Activated CD8-positive, alpha-beta T cell treated with anti-CD3 and anti-CD28 coated beads, Interleukin-2, amount 10 ng/mL, durations not matched to agents 7 days and 5 days (primary cell): ENCODE results near the gene PLEKHA5. TPM values are rescaled to one million over a fixed set of nuclear protein-coding genes. Genes with fewer than 3 reads are reported as not detected.
"Not testable (repeated sequence)": the region's sequence is repeated elsewhere in the genome, so short reads cannot be mapped to it uniquely, and the experiment has no call there.

Source experiments
- ATAC-seq: fragments of 150-1000 bp; cut with Tn5 transposase; one replicate; pipeline ENCODE4 v1.10.0; 2021; ENCODE audit warnings: moderate library complexity
- CTCF ChIA-PET: fragments of 350-600 bp; sonication (Branson Sonifier 250); formaldehyde crosslinking; loops from one replicate; lab custom pipeline; 2021; ENCODE audit warnings: antibody characterized with exemption; lab: Charles Lee
- POLR2A ChIA-PET: fragments of 350-600 bp; sonication (Branson Sonifier 250); formaldehyde crosslinking; loops from one replicate; lab custom pipeline; 2021; ENCODE audit warnings: antibody characterized with exemption; lab: Charles Lee
- DNase-seq: peaks from one replicate; pipeline ENCODE4 v3.0.0-alpha.2; 2020
- H3K27ac Mint-ChIP-seq: one replicate; pipeline ENCODE4 v1.8.0; 2021; ENCODE audit warnings: mild to moderate bottlenecking, mixed read lengths
- H3K27me3 Mint-ChIP-seq: one replicate; pipeline ENCODE4 v1.8.0; 2021; ENCODE audit warnings: low read depth, mixed read lengths
- H3K36me3 Mint-ChIP-seq: one replicate; pipeline ENCODE4 v1.8.0; 2021; ENCODE audit warnings: low read depth, mixed read lengths
- H3K4me1 Mint-ChIP-seq: one replicate; pipeline ENCODE4 v1.8.0; 2021; ENCODE audit warnings: low read depth, mixed read lengths
- H3K4me3 Mint-ChIP-seq: one replicate; pipeline ENCODE4 v1.8.0; 2021; ENCODE audit warnings: mild to moderate bottlenecking, mixed read lengths
- H3K9me3 Mint-ChIP-seq: one replicate; pipeline ENCODE4 v1.8.0; 2022; ENCODE audit warnings: mixed read lengths; ENCODE audit not compliant: insufficient read depth
- total RNA-seq, 2 experiments: library from RNA; stranded (reverse); gene quantifications; one replicate each; pipeline ENCODE4 v1.2.3, GENCODE V29; 2021

Gene PLEKHA5
- total RNA-seq, 2 experiments from 2014 or later: 3.4 to 3.7 TPM

DNA sequence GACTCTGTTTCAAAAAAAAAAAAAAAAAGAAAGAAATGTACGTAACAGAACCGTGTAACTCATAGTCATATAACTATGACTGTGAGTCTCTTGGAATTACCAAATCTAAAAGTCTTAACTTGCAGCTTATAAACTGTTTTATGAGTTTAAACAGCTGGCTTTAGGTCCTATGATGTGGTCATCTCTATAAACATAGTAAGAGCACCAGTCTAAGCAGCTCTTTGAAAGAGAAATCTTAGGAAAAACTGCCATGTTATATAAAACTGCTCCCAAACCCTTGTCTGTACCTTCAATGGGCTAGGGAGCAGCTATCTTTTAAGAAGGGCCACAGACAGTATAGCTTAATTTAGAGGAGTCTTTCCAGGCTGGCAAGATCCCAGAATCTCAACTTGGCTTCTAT is 194.3 kb downstream of the PLEKHA5 start:
- H3K27ac Mint-ChIP-seq: no peak overlapping the region
- ChIA-PET CTCF (no interaction called here), POLR2A (no interaction called here)
- no peaks in the 10 kb centered on the region for H3K9me3 Mint-ChIP-seq
- no peak for ATAC-seq
- H3K36me3 Mint-ChIP-seq: peaks cover 4% of the 10 kb centered on the region
- DNase-seq: no peak
- no peaks in the 10 kb centered on the region for H3K4me1 Mint-ChIP-seq
- H3K4me3 Mint-ChIP-seq: no peak overlapping the region
- no peaks in the 10 kb centered on the region for H3K27me3 Mint-ChIP-seq

DNA sequence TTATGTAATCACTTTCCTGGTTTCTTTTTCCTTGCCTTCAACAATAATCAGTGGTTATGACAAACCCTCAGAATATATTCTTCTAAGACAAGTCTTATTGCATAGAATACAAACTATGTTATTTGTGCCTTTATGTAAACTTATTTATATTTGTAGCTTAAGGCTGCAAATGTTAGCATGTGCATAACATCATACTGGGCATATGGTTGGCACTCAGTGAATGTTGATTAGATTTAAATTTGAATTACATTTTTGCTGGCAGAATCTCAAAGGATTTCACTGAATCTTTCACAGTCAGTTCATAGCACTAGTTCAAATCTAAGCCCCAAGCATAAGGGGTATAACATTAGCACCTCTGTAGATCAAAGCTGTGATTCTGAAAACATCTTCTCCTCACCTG is 196.6 kb downstream of the PLEKHA5 start:
- H3K27me3 Mint-ChIP-seq: no peaks in the 10 kb centered on the region
- POLR2A ChIA-PET: no interaction called here
- CTCF ChIA-PET: no interaction called here

DNA sequence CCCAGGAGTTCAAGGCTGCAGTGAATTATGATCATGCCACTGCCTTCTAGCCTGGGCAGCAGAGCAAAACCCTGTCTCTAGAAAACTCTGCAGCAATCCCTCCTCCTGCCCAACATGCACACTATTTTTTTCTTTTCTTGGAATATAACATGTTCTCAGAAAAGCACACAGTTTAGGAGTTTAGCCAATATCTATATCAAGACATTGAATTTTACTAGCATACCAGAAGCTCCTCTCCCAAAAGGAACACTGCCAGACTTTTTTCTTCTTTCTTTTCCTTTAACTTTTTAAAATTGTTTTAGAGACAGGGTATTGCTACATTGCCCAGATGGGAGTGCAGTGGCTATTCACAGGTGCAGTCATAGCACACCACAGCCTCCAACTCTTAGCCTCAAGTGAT is 202.7 kb downstream of the PLEKHA5 start:
- ChIA-PET CTCF (no interaction called here), POLR2A (no interaction called here)
- Mint-ChIP-seq H3K27ac (no peak overlapping the region), H3K36me3 (no peaks in the 10 kb centered on the region), H3K27me3 (no peaks in the 10 kb centered on the region), H3K9me3 (no peaks in the 10 kb centered on the region), H3K4me1 (no peaks in the 10 kb centered on the region), H3K4me3 (no peak overlapping the region)
- ATAC-seq: no peak
- DNase-seq: no peak

More for the DNA sequence above, 196.6 kb downstream of the PLEKHA5 start:
- H3K27ac Mint-ChIP-seq: no peak overlapping the region
- no peaks in the 10 kb centered on the region for H3K4me1 Mint-ChIP-seq
- no peak for ATAC-seq
- H3K4me3 Mint-ChIP-seq: no peak overlapping the region
- peaks cover 4% of the 10 kb centered on the region for H3K36me3 Mint-ChIP-seq
- no peaks in the 10 kb centered on the region for H3K9me3 Mint-ChIP-seq
- no peak for DNase-seq

DNA sequence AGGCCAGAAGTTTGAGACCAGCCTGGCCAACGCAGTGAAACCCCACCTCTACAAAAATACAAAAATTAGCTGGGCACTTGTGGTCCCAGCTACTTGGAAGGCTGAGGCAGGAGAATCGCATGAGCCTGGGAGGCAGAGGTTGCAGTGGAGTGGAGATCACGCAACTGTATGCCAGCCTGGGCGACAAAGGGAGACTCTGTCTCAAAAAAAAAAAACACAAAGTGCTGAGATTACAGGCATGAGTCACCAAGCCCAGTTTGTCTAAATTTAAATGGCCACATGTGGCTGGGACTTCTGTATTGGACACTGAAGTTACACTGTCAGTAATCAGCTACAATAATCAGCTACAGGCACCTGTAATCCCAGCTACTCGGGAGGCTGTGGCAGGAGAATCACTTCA is 208.9 kb downstream of the PLEKHA5 start:
- POLR2A ChIA-PET: no interaction called here
- no peaks in the 10 kb centered on the region for H3K36me3 Mint-ChIP-seq
- no peaks in the 10 kb centered on the region for H3K4me1 Mint-ChIP-seq
- no peak for DNase-seq
- H3K27ac Mint-ChIP-seq: no peak overlapping the region
- ATAC-seq: no peak
- H3K9me3 Mint-ChIP-seq: peaks cover 4% of the 10 kb centered on the region
- CTCF ChIA-PET: no interaction called here
- no peak overlapping the region for H3K4me3 Mint-ChIP-seq
- H3K27me3 Mint-ChIP-seq: no peaks in the 10 kb centered on the region

DNA sequence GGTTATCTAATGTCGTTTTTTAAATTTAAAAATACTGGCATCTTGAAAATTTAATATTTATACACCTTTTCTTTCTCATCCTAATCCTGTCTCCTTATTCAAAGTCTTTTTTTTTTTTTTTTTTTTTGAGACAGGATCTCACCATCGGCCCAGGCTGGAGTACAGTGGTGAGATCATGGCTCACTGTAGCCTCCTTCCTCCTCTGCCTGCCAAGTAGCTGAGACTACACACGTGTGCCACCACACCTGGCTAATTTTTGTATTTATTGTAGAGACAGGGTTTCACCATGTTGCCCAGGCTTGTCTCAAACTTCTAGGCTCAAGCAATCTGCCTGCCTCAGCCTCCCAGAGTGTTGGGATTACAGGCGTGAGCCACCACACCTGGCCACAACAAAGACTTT is 221.3 kb downstream of the PLEKHA5 start:
- CTCF ChIA-PET, ATAC-seq, DNase-seq, H3K4me1 Mint-ChIP-seq, POLR2A ChIA-PET, H3K36me3 Mint-ChIP-seq, H3K27me3 Mint-ChIP-seq, H3K9me3 Mint-ChIP-seq, H3K27ac Mint-ChIP-seq, H3K4me3 Mint-ChIP-seq: not testable (repeated sequence)

DNA sequence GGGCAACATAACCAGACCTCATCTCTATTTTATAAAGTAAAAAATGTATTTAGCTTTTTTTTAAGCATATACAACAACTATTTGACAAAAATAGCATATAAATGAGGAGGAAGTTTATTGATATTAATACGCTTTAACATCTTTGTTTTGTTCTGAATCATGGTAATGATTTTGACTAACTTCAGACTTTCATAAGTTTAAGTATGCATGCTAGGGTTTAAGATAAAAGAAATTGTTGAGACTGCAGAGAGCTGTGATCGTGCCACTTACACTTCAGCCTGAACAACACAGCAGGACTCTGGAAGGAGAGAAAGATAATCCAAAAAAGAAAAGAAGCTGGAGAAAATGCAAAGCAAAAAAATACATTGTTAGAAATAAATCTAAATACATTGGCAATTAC is 221.8 kb downstream of the PLEKHA5 start:
- H3K4me1 Mint-ChIP-seq: no peaks in the 10 kb centered on the region
- H3K36me3 Mint-ChIP-seq: peaks cover 4% of the 10 kb centered on the region
- CTCF ChIA-PET: no interaction called here
- DNase-seq: no peak
- no peak overlapping the region for H3K4me3 Mint-ChIP-seq
- H3K27me3 Mint-ChIP-seq: no peaks in the 10 kb centered on the region
- no peak overlapping the region for H3K27ac Mint-ChIP-seq
- H3K9me3 Mint-ChIP-seq: peaks cover 6% of the 10 kb centered on the region
- POLR2A ChIA-PET: no interaction called here
- no peak for ATAC-seq

DNA sequence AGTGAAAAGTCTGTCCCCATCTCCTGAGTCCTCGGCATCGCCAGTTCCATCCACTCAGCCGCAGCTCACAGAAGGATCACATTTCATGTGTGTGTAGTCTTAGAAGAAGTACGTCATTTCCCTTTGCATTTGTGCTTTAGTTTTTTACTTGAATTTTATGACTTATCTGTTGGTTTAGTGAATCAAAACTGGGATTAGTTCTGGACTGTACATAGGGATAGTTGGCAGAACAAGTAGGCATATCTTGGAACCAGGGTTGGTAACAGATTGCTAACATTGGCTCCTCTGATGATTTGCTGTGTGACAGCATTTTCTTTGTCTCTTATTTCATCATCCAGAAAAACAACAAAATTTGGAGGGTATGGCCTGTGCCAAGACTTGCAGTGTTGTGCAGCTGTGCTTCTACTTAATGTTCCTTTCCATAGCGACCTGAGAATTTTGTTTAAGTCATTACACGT is 240.2 kb downstream of the PLEKHA5 start:
- Mint-ChIP-seq H3K4me1 (peaks cover 5% of the 10 kb centered on the region), H3K9me3 (no peaks in the 10 kb centered on the region), H3K27ac (no peak overlapping the region), H3K4me3 (no peak overlapping the region), H3K27me3 (no peaks in the 10 kb centered on the region), H3K36me3 (no peaks in the 10 kb centered on the region)
- ATAC-seq: no peak
- ChIA-PET POLR2A (no interaction called here), CTCF (no interaction called here)
- DNase-seq: no peak

DNA sequence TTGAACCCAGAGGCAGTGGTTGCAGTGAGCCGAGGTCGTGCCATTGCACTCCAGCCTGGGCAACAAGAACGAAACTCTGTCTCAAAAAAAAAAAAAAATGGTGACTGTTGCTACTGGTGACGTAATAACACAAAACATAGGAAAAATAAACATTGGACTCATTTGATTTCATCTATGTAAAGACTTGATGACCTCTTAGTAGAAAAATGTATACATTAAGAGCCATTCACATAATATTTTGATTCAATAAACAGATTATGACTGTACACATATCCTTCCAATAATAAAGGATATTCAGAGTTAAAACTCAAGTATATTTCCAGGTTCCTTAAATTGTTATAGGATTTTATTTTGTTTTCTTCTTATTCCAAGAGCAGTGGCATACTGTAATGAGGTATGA is 244.1 kb downstream of the PLEKHA5 start:
- ChIA-PET POLR2A (no interaction called here), CTCF (no interaction called here)
- Mint-ChIP-seq H3K27ac (no peak overlapping the region), H3K9me3 (no peaks in the 10 kb centered on the region), H3K4me3 (no peak overlapping the region), H3K36me3 (no peaks in the 10 kb centered on the region), H3K4me1 (no peaks in the 10 kb centered on the region), H3K27me3 (no peaks in the 10 kb centered on the region)
- ATAC-seq (no peak), DNase-seq (no peak)

DNA sequence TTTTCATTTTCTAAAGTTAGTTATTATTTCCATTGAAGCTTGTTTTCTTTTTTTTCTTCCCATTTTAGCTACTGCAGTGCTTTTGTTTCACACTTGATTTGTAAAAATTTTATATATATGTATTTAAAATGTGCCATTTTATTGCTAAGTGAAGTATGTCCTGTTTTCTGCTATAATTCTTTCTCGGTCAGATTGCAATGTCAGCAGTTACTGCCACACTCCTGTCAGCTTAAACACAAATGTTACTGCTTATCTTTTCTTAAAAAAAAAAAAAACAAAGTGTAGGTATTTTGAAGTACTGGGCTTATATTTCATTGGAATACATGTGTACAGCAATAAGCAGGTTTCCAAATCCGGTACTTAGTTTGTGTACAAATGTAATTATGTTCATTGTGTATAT is 246.4 kb downstream of the PLEKHA5 start:
- Mint-ChIP-seq H3K27ac (no peak overlapping the region), H3K27me3 (no peaks in the 10 kb centered on the region), H3K36me3 (no peaks in the 10 kb centered on the region), H3K9me3 (no peaks in the 10 kb centered on the region), H3K4me3 (no peak overlapping the region), H3K4me1 (no peaks in the 10 kb centered on the region)
- DNase-seq (no peak), ATAC-seq (no peak)
- POLR2A ChIA-PET: no interaction called here
- CTCF ChIA-PET: interaction anchor here (0.5 to 0.7 kb wide), 2 partner anchors 19 to 415 kb away, joined by 3 to 4 read pairs; no protein-coding TSS in a partner anchor

DNA sequence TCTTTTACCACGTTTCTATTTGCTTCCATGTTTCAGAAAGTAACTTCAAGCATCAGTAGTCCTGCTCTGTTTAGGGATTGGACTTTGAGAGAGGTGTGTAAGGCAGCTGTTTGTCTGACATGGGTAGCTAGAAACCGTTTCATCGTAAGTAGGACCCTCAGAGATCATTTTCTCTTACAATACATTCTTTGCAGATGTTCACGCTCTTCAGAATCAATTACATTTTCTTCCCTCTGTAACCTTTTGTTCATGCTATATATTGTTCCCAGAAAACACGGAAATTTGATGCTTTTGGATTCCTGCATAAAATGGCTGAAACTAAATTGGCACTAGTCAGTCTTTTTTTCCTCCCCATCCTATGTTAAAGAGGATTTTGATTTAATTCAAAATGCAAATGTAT is 247.2 kb downstream of the PLEKHA5 start:
- Mint-ChIP-seq H3K9me3 (no peaks in the 10 kb centered on the region), H3K36me3 (no peaks in the 10 kb centered on the region), H3K4me1 (peaks cover 5% of the 10 kb centered on the region), H3K27me3 (no peaks in the 10 kb centered on the region), H3K27ac (no peak overlapping the region), H3K4me3 (no peak overlapping the region)
- DNase-seq (no peak), ATAC-seq (no peak)
- POLR2A ChIA-PET: no interaction called here
- CTCF ChIA-PET: interaction anchor here (0.5 kb wide), 1 partner anchor 18 kb away, joined by 3 read pairs; no protein-coding TSS in a partner anchor

DNA sequence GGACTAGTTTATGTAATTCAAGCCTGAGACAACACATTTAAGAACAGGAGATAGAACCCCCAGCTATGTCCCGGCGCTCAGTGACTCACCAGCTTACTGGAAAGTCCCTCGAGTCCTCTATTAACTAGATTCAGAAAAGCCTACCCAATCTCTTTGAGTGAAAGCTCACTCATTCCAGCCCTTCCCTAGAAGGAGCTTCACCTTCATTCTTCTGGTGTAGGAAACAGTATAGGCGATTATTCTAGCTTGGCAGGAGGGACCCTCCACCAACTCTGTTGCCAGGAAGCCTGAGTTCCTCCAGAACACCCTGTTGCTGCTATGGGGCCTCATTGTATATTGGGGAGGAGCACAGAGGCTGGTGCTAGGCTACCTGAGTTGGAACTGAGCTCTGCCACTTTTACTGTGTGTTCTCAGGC is 252.6 kb downstream of the PLEKHA5 start:
- CTCF ChIA-PET: interaction anchor here (1.1 kb wide), 1 partner anchor 94 kb away, joined by 3 read pairs; no protein-coding TSS in a partner anchor
- ATAC-seq (peak; percentile 36), DNase-seq (peak; percentile 23)
- Mint-ChIP-seq H3K4me1 (peaks cover 10% of the 10 kb centered on the region), H3K36me3 (no peaks in the 10 kb centered on the region), H3K9me3 (no peaks in the 10 kb centered on the region), H3K27me3 (no peaks in the 10 kb centered on the region), H3K27ac (no peak overlapping the region), H3K4me3 (no peak overlapping the region)
- POLR2A ChIA-PET: interaction anchor here (1.2 kb wide), 1 partner anchor 49 kb away, joined by 6 read pairs; no protein-coding TSS in a partner anchor

DNA sequence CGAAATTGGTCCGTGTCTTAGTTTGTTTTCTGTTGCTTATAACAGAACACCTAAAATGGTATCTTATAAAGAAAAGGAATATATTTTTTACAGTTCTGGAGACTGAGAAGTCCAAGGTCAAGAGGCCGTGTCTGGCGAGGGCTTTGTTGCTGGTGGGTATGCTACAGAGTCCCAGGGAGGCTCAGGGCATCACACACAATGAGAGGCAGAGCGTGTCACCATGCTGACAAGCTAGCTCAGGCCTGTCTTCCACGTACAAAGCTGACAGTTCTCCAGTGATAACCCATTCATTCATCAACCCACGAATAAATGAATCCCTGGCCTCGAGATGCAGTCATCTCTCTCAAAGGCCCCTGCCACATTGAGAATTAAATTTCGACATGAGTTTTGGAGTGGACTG is 253.0 kb downstream of the PLEKHA5 start:
- DNase-seq (no peak), ATAC-seq (no peak)
- H3K36me3 Mint-ChIP-seq: no peaks in the 10 kb centered on the region
- peaks cover 10% of the 10 kb centered on the region for H3K4me1 Mint-ChIP-seq
- H3K4me3 Mint-ChIP-seq: no peak overlapping the region
- no peak overlapping the region for H3K27ac Mint-ChIP-seq
- H3K9me3 Mint-ChIP-seq: no peaks in the 10 kb centered on the region
- CTCF ChIA-PET: no interaction called here
- no peaks in the 10 kb centered on the region for H3K27me3 Mint-ChIP-seq
- POLR2A ChIA-PET: interaction anchor here (1.2 kb wide), 1 partner anchor 49 kb away, joined by 6 read pairs; no protein-coding TSS in a partner anchor

DNA sequence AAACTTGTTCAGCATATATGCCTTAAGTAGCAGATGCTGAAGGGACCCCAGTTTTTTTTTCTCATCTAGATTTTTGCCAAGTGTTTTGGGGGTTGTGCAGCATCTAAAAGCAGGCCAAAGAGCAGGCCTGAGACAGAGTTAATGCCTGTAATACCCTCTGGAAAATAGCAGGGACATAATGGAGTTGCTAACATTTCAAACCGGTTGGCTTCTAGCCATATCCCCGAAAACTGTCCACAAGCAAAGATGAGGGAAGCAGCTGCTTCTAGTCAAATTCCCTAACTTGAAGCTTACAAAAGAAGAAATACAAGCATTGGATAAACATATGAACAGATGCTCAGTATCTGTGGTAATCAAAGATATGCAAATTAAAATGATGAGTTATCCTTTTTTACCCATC is 257.6 kb downstream of the PLEKHA5 start:
- Mint-ChIP-seq H3K4me1 (peaks cover 4% of the 10 kb centered on the region), H3K9me3 (no peaks in the 10 kb centered on the region), H3K4me3 (no peak overlapping the region), H3K36me3 (no peaks in the 10 kb centered on the region), H3K27me3 (no peaks in the 10 kb centered on the region), H3K27ac (no peak overlapping the region)
- ATAC-seq (no peak), DNase-seq (no peak)
- ChIA-PET CTCF (no interaction called here), POLR2A (no interaction called here)
